Fibroblast of the aortic adventitia (primary cell): ENCODE measurements around the gene FRMD4B. TPM values are rescaled to one million over a fixed set of nuclear protein-coding genes. Genes with fewer than 3 reads are reported as not detected.
"Not testable (repeated sequence)": the region's sequence is repeated elsewhere in the genome, so short reads cannot be mapped to it uniquely, and the experiment has no call there.

Source experiments
- DNase-seq: peaks from one replicate; pipeline ENCODE4 v3.0.0-alpha.2; 2010; ENCODE audit warnings: low read depth
- H3K4me3 ChIP-seq: 2 replicates; pipeline ENCODE4 v1.5.1; 2011; ENCODE audit warnings: low read depth, mild to moderate bottlenecking, control low read depth, low read length, moderate library complexity
- total RNA-seq: library from RNA; depleted of rRNA; stranded (reverse); fragments of >200 nt; gene quantifications from 2 replicates; pipeline ENCODE4 v1.2.3, GENCODE V29; 2012; ENCODE audit warnings: low replicate concordance
- TF ChIP-seq, protein P1 (sequence below): IDR thresholded peaks from 2 replicates; pipeline ENCODE4 v1.5.1; 2011; ENCODE audit warnings: mild to moderate bottlenecking, low read length, control low read depth, inconsistent platforms; ENCODE audit not compliant: insufficient read depth

Gene FRMD4B
- total RNA-seq, 1 donor: 0.81 TPM

DNA sequence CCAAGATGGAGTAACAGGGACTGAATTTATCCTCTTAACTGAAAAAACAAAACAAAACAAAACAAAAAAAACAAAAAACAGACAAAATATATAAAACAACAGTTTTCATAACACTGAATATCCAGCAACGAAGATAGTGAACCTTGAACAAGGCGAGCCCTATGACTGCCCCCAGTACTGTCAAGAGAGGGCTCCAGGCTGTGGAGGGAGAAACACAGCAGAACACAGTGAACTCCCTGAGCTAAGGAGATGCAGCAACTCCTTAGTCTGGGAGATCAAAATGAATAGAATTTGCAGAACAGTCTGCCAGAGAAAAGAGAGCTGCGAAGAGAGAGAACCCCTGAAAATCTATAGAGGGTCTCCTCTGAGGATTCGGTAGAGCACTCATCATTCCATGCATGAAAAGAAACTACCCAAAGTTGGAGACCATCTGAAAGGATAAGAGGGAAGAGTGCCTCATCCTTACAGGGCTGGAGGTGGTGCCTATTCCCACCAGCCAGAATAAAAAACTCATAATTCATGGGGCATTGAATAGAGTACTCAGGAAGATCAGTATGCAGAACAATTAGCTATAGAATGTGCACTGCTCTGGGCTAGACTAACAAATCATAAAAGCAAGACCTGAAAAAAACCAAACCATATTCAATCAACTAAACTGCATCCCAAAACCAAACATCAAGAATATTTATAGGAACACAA, 101.8 kb downstream of the FRMD4B start:
- DNase-seq: no peak

DNA sequence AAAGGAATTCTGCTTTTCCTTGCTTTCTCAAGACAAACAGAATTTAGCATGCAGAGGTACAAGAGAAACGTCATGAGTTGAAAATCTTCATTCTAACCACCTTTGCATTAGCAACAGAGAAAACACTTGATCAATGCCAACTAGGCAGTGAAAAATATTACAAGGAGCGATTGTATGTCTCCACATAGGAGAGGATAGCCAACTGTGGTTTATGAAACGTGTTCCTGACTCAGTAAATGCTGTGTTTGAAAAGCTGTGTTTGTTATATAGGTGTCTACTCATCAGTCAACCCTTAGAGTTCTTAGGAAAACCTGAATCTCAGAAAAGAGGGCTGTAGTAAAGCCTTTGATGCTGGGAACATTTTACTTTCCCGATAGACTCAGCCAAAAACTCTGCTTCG, 102.4 kb downstream of the FRMD4B start:
- TF ChIP-seq, protein P1, sequence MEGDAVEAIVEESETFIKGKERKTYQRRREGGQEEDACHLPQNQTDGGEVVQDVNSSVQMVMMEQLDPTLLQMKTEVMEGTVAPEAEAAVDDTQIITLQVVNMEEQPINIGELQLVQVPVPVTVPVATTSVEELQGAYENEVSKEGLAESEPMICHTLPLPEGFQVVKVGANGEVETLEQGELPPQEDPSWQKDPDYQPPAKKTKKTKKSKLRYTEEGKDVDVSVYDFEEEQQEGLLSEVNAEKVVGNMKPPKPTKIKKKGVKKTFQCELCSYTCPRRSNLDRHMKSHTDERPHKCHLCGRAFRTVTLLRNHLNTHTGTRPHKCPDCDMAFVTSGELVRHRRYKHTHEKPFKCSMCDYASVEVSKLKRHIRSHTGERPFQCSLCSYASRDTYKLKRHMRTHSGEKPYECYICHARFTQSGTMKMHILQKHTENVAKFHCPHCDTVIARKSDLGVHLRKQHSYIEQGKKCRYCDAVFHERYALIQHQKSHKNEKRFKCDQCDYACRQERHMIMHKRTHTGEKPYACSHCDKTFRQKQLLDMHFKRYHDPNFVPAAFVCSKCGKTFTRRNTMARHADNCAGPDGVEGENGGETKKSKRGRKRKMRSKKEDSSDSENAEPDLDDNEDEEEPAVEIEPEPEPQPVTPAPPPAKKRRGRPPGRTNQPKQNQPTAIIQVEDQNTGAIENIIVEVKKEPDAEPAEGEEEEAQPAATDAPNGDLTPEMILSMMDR: no peak
- DNase-seq: no peak
- no peak overlapping the region for H3K4me3 ChIP-seq

More for the DNA sequence above, 101.8 kb downstream of the FRMD4B start:
- H3K4me3 ChIP-seq: no peak overlapping the region
- TF ChIP-seq, protein P1: no peak

DNA sequence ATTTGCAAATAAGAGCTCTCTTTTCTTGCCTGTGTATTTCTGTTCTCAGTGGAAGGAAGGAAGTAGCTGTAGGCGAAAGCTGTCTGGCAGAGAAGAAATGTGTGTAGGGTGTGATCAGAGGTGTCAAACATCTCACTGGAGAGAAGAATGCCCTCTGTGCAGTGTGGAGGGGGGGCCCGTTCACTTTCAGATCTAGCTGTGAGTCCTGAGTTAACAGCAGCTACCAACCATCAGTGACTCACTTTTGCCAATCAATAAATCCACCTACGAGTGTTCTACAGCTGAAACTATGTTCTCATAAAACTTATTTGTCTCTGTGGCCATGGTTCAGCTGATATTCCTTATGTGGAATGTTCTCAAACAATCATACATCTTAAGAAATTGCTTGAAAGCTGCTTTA, 103.7 kb downstream of the FRMD4B start:
- no peak overlapping the region for H3K4me3 ChIP-seq
- no peak for DNase-seq
- TF ChIP-seq, protein P1: no peak

DNA sequence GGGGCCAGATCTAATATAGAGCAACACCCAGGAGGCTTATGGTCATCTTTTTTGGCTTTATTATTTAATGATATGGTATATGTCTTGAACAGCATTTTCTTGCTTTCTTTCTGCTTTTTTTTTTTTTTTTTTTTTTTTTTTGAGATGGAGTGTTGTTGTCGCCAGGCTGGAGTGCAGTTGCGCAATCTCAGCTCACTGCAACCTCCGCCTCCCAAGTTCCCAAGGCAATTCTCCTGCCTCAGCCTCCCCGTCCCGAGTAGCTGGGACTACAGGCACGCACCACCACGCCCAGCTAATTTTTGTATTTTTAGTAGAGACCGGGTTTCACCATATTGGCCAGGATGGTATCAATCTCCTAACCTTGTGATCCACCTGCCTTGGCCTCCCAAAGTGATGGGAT, 108.5 kb downstream of the FRMD4B start:
- DNase-seq, H3K4me3 ChIP-seq: not testable (repeated sequence)

DNA sequence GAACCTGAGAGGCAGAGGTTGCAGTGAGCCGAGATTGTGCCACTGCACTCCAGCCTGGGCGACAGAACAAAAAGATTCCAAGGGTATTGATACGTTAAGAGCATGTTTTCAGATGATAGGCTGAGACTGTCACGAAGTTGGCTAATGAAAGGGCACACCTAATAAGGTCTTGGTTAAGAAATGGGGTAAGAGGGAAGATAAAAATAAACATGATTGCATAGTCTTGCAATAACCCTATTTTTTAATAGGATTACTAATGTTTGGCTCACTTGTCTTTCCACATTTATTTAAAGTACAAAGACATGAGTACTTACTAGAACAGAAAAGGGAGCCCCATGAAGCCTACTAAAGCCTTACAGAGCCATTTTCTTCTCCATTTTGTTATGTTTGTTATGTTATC, 109.0 kb downstream of the FRMD4B start:
- H3K4me3 ChIP-seq: no peak overlapping the region
- TF ChIP-seq, protein P1: no peak
- peak; percentile 12 for DNase-seq

DNA sequence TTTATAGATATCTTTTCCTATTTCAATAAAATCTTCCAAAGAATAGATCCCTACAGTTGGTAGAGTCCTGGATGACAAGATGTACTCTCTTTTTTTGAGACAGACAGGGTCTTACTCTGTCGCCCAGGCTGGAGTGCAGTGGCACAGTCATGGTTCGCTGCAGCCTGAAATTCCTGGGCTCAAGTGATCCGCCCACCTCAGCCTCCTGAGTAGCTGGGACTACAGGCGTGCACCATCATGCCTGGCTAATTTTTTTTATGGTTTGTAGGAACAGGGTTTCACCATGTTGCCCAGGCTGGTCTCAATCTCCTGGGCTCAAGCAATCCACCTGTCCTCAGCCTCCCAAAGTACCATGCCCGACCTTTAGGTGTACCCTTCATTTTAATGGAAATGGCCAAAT, 109.7 kb downstream of the FRMD4B start:
- not testable (repeated sequence) for H3K4me3 ChIP-seq, DNase-seq

DNA sequence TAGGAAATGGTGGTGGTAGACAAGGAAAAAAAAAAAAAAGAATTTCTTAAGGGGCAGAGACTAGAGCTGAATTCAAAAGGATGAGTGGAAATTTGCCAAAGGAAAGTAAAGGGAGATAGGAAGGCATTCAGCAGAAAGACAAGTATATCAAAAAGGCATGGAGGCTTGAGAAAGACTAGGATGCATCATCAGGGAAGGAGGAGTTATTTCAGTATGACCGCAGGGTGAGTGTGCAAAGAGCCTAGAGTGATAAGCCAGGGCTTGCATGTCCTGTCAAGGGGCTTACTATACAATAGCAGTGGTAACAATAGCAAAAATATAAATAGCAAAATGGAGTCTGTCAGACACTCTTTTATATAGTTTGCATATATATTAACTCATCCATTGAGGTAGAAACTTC, 112.0 kb downstream of the FRMD4B start:
- no peak overlapping the region for H3K4me3 ChIP-seq
- peak; percentile 27 for DNase-seq
- TF ChIP-seq, protein P1: no peak

DNA sequence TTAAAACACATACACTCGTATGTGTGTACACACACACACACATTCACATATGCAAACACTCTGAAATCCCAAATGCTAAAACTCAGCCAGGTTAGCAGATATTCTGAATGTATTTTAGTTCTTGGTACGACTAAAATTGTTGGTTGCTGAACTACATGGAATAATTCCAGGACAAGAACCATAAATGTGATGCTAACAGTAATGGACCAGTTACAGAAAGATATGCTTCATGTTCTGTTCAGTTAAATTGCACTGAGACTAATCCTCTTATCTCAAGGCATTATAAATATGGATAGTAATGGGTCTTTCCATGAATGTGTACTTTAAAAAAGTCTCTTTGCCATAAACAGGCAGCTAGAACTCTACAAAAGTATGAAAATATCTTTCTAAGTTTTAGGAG, 113.3 kb downstream of the FRMD4B start:
- no peak for DNase-seq
- TF ChIP-seq, protein P1: no peak
- no peak overlapping the region for H3K4me3 ChIP-seq
